CD4-positive, alpha-beta T cell treated with Interferon alpha-2 for 1 hour (primary cell): ENCODE measurements around the gene SCP2.
A peak's percentile ranks its signal among the peaks of the same experiment; 100 is the strongest.

Experiments
- DNase-seq, 2 donors: peaks; one replicate each; pipeline ENCODE4 v3.0.0-alpha.2; 2020 to 2022

The SCP2 gene

DNA sequence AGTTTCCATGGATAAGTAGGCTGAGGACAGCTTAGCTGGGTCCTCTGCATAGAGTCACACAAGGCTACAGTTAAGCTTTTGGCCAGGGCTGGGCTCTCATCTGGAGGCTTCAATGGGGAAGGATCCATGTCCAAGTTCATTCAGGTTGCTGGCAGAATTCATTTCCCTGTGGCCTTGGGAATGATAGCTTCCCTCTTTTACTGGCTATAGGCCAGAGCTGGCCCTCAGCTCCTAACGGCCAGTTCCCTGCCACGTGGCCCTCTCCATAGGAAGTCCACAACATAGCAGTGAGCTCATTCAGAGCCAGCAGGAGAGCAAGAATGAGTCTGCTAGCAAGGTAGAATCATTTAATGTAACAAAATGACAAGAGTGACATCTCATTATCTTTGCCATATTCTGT is 119.9 kb downstream of the SCP2 start:
- no peak for DNase-seq

DNA sequence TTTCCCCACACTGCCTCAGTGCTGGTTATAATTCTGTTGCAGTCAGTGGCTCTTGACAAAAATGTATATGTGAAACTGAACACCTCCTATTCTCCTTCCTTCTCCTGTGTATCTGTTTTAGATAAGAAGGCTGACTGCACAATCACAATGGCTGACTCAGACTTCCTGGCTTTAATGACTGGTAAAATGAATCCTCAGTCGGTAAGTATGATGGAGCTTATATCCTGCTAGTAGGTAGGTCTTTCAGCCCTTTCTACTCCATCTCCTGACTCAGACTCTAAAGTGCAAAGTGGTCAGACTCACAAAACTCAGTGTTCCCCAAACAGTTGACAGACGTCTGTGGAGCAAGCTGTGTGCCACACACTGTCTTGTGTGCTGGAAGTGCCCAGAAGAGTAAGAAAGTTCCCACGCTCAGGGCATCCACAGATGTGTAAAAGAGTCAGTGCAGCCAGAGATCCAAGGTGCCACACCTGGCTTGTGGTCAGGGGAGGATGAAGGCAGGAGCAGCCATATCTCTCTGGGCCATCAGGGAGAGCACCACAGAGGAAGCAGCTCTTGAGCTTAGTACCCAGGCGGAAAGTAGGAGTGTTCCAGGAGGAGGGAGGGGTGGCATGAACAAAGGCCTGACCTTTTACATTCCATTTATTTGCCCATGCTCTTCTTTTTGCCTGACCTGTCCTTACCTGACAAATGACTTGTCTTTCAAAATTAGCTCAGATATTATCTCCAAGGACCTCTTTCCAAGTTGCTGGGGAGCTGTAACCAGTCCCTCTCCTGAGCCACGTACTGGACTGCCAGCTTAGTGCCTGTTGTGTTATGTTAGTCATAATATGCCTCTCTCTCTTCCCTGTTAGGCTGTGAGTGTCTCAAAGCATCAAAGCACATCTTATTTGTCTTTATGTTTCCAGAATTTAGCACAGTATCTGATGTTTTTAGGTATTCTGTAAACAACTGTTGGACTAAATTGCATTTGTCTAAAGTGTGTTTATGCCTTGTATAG is 121.0 kb downstream of the SCP2 start:
- DNase-seq = no peak

DNA sequence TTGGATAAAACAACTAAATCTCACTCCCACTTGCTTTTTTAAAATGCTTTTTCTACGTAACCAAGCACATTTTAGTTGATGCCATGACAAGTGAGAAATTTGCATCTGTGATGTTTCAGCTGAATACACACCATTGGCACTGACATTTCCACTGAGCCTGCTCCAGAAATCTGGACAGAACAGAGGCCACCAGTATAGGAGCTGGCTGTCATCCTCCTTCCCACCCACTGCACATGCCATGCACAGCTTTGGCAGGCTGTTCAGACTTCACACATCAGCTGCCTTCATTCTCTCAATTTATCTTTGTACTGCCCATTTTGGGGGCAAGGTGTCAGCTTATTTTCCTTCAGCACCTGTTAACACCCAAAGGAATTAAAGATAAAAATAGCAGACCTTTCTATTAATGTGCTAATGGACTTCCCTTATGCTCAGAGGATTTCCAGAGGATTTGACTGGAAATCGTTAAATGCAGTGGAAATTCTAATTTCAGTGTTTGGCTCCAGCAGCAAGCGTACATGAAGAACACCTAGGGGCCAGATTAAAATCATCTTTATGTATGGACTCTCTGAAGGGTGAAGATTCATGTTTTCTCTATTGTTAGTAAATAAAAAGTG is 122.0 kb downstream of the SCP2 start:
- DNase-seq = no peak

DNA sequence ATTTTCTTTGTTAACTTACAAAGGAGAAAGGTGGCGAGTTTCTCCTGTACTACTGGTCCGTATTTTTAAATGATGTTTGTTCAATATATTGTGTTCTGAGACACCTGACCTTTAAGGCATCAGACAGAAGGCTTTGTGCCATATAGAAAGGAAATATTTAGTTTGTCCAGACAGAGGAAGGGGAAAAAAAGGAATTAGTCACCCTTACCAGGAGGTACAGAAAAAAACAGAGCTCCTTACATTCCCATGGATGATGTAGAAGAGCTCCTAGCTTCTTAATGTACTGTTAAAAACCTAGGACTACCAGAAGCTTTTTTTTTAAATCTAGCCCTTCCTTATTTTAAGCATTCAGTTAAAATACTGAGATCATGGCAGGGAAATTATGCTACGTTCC is 122.5 kb downstream of the SCP2 start:
- DNase-seq = no peak

DNA sequence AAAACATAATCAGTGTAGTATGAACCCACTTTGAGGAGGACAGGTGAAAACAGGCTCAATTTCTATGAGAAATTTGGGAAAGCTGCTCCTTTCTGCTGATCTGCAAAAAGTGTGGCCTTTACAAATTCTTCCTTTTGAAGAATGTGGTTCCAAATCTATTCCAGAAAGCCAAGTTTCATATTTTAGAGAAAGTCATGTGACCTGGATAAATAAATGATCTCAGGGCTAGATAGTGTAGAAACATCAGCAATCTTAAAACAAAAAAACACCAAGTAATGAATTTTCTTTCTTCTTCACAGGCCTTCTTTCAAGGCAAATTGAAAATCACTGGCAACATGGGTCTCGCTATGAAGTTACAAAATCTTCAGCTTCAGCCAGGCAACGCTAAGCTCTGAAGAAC is 123.2 kb downstream of the SCP2 start:
- no peak for DNase-seq

DNA sequence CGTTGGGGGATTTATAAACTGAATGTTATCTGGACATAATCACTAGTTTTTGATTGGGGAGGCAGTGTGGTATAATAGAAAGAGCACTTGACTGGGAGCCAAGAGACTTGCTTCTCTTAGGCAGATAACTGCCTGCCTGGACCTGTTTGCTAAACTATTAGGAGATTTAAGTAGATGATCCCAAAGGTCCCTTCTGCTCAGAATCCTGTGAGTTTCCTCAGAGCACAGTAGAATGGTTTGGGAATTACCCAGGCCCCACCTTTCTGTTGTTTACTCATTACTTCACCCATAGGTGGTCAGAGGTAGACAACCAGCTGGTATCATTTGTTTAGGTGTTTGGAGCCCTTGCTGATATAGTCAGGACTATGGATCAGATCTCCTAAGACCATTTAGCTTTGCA is 124.6 kb downstream of the SCP2 start:
- no peak for DNase-seq

DNA sequence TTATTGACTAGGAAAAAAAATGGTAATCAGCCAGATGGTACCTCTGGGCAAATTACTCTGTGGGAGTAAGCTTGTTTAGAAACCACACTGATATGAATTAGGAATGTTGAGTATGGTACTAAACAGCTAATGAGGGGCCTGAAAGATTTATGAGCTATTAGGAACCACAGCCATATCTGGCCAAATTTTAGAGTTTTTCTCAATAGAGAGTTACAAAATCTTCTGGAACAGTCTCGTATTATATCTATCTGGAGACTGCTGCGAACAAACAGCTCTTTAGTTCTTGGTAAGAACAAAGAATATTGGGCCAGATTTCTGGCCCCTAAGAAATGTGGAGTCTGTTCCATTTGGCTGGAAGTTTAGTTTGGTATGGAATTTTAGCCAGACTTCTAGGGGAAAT is 130.1 kb downstream of the SCP2 start:
- no peak for DNase-seq

DNA sequence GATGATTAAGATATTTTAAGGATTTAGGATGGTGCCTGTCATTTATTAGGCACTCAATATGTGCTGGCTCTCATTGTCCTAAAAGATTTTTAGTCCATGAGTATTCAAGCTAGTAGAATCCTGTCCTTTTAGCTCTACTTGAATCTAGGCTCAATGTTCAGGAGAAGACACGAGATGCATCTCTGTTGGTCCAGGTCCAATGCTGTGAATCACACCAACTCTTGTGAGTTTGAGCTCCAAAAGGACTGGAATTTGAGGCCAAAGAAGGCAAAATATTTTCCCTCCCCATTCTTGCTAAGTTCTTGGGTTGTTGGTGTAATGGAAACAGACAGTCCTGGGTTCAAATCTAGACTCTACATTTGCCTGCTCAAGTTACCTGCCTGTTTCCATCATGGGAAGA is 133.5 kb downstream of the SCP2 start:
- DNase-seq = no peak

DNA sequence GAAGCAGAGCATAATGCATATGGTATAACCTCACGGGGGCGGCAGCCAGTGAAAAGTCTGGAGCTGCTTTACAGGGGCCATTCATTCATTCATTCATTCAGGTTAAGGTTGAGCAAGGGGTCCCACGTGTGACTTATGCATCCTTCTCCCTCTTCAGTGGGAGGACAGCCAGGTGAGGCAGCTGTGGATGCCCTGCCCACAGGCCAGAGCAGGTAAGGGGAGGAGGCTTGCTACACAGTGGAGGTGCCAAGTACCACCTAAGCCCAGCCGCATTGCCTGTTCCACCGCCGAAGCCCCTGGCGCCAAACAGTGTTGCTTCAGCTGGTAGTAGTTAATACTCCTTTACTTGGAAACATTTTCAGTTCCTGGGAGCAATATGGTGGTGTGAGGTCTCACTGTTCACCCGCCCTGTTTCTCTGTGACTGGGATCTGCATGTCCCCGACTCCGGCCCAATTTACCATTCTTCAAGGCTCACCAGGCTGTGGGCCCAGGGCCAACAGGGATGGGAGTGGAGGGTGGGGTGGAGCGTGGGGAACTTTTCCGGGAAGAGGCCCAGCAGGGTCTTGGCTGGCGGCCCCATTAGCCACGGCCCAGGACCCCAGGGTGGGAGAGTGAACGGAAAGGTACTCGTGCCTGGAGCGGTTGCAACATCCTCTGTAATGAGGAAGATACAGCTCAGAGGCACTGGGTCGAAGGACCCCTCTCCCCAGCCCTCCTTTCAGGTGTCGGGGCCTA is 134.2 kb downstream of the SCP2 start:
- DNase-seq = no peak

DNA sequence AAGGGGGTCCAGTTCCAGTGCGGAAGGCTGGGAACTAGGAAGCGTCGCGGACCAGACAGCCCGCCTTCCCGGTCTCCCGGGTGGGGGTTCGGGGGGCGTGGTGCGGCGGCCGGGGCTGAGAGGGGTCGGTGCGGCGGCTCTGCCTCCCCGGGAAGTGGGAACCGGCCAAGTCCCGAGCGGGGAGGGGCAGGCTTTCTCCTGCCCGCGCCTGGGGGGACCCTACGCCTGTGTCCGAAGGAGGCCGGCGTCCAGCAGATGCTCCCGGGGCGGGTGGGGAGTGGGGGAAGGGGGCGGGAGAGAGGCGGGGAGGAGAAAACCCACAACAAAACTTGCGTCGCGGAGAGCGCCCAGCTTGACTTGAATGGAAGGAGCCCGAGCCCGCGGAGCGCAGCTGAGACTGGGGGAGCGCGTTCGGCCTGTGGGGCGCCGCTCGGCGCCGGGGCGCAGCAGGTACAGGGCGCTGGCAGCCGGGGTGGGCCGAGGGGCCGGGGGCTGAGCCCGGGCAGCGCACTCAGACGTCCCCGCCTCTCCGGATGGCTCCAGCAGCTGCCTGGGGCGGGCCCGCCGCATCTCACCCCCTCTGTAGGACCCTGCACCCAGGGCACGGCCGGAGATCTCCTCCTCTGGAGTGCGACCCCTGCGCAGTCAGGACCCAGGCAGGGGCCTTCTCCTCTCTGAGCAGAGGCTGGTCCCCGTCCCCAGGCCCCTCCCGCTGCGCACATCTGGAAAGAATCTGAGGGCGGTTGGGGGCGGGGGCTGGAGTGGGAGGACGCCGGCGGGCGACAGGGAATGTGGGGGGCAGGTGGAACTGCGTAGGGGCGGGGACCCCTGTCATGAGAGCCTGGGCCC is 135.0 kb downstream of the SCP2 start, which contains the start of gene PODN:
TSS of gene PODN (plus strand) at position 355 of the 849 bp plus-strand sequence. CDS start 7,643 bp downstream, outside the sequence.
- DNase-seq = peak in 1 of 2 donors; percentile 3

DNA sequence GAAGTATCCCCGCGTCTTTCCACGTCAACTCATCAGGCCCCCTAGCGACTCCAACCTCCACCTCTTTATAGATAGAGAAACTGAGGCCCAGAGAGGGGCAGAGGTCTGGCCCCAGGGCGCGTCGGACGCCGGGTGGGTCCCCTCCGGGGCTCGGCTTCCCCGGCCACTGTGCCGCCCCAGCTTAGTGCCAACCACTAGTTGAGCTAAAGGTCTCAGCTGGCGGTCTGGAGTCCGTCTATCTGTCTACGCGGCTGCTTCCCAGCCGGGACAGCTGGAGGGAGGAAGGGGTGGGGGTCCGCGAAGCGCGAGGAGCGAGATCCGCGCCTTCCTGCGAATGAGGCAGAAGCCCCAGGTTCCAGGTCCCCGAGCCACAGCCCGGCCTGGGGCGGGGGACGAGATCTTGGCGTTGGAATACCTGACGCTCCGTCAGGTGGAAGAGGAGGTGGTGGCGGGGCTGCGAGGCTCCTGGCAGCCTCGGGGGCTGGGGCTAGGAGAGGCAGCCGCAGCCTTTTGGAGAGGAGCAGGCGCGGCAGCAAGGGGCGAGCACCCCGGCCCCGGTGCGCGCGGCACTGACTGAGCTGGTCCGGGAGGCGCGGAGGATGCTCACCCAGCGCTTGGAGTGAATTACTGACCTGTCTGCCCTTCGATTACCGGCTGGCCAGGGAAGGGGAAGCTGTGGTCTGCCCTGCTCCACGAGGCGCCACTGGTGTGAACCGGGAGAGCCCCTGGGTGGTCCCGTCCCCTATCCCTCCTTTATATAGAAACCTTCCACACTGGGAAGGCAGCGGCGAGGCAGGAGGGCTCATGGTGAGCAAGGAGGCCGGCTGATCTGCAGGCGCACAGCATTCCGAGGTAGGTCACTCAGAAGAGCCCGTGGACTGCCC is 135.9 kb downstream of the SCP2 start:
- no peak for DNase-seq

DNA sequence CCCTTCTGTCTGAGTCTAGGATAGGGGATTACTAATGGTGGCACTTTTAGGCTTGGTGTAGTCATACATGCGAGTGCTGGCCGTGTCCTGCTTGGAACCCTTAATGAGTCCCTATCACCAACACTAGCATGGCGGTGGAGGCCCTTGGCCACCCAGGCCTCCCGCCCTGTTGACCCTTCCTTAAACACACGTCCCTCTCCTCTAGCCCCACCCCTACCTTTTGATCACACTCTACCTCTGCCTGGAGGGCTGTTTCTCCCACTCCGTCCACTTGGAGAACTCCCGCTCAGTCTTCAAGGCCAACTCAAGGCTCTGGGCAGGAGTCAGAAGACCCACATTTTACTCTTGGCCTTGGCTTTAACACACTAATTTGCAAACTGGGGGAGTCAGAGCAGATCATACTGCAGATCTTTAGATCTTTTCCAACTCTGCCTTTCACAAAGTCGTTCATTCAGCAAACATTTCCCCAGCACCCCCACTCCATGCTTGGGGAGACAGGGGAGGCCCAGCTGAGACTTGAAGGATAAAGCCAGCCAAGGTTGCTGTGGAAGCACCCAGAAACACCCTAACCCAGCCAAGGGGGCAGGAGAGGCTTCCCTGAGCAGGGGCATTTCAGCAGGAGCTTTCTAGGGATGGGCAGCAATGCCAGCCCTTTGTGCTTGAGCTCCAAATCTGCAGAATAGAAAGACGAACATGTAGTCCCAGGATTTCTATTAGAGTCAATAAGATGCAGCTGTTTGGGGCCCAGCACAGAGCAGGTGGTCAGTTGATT is 136.9 kb downstream of the SCP2 start:
- DNase-seq = no peak

DNA sequence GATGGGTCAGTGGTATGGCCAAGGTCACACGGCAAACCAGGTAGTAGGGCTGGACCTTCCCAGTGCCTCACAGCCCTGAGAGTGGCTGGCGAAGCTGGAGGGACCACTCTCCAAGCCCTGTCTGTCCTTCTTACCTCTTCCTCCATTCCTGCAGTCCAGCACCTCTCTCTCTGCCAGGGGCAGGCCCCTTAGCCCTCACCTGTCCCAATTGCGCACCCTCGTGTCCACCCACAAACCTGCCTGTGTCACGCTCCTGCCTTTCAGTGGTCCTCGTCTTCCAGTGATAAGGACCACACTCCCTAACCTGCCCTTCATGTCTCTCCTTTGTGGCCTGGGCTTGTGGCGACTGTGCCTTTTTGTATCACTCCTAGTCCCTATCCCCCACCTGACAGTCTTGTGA is 138.3 kb downstream of the SCP2 start:
- DNase-seq = no peak

DNA sequence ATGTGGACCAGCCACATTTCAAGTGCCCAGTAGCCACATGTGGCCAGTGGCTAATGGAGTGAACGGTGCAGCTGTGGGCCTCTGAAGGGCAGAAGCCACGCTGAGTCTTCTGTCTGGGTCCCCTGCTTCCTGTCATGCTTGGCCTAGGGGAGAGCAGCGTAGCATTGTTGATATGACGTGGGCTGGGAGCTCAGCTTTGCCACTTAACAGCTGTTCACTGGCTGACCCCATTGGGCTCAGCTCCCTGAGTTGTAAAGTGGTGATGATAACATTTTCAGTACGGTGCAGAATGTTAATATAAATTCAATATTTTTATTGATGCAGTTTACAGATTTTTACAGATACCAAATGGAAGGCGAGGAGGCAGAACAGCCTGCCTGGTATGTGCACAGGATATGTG is 139.4 kb downstream of the SCP2 start:
- no peak for DNase-seq

DNA sequence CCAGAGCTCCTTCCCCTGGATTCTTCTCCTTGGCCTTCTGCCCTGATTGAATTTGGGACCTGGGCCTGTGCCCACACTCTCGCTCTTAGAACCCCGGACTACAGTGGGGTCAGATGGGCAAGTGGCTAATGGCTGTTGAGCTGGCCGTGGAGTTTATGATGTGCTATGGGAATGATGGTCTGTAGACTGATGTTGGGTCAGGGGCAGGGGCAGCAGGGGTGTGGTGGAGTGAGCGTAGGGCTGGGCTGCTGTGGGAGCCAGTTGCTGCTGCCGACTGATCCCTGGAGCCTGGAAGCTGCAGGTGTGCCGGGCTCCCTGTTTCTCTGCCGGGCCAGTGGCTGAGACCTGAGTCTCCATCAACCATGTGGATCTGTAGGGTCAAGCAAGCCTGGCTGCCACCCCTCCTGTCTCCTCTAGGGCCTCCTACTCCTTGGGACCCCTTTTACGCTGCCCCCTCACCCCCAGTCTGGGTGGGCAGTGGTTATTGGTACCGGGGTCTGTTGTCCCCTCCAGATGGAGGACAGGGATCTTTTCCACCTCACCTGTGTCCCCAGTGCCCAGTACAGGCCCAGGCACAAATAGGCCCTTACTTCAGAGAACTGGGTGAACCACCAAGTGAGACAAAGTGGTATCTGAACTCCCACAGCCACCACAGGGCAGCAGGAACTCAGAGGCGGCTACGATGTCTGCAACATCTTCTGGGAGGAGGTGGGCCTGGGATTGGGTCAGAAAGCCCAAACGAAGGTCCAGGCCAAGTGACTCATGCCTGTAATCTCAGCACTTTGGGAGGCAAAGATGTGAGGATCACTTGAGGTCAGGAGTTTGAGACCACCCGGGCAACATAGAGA is 140.0 kb downstream of the SCP2 start:
- DNase-seq = no peak

DNA sequence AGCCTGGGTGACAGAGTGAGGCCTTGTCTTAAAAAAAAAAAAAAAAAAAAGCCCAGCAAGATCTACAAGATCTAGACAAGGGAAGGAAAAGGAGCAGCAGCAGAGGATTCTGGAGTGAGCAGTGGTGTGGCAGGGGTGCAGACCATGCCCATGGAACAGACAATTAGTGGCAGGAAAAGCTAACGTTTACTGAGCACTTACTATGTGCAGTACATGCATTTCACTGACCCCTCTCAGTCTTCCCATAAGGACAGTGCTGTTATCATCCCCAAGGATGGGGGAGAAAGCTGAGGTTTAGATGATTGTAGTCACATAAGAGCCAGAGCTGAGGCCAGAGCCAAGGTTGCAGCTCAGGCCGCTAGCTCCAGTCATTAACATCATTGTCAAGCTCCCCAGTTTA is 140.8 kb downstream of the SCP2 start:
- no peak for DNase-seq

DNA sequence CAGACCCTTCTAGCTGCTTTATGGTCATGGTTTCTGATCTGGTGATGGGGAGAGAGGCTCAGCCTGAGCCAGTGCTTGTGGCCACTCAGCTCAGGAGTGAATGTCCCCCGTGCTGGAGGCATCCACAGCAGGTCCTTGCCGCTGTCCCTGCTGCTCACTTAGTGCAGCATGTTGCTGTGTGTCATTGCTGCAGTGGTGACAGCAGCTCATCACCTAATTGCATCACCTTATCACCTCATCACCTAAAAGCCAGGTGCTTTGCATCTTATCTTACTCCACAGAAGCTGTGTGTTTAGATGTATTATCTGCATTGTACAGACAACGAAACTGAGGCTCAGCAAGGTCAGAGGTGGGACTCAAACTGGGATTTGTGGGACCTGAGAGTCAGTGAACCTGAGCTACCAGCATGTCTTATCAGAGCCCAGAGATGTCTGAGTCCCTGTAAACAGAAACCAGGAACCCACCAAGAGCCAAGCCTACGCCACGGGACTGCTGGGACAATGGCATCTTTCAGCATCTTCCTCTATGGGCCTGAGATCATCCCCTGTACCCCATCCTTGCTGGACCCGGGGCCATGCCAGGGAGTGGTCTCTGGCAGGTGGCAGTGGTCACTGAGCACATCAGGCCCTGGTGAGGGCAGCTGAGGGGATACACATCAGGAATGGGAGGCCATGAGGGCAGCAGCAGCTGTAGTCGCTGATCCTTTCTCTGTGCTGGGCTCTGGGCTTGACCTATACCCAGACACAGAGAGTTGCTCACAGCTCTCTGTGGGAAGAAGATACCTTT is 141.4 kb downstream of the SCP2 start:
- no peak for DNase-seq

DNA sequence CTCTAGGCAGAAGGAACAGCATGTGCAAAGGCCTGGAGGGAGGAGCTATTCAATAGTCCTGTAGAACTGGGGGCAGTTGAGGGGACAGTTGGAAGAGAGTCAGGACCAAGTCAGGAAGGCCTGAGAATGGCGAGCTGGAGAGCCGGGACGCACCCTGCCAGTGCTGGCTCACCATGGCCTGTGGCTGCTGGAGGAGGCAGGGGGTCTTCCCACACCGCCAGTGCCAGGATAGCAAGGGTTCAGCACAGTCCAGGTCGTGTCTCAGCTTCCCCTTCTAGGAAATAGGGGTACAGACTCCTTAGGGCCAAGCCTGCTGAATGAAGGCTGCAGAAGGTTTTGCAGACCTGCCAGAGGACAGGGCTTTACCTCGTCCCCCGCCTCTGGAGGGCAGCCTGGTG is 142.2 kb downstream of the SCP2 start:
- DNase-seq = no peak
